ENCODE data around the gene CTTN.

Gene CTTN

DNA sequence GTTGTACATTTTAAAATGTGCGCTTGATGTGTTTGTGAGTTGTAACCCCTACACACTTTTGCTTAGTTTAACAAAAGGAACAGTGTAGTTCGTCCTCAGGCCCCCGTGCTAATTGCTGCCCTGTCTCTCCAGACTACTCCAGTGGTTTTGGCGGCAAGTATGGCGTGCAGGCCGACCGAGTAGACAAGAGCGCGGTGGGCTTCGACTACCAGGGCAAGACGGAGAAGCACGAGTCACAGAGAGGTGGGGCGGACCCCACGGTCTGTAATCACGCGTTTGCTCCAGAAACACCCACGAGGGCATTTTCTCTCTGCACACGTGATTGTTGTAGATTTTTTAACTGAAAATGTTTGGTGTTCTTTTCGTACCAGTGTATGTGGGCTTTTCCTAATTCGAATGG lies 18.6 kb downstream of the CTTN start:
- H3K4me3 ChIP-seq (ENCODE audit: low read depth, low read length), result no peak overlapping the region
- no peak for TF ChIP-seq CTCF (IDR thresholded peaks at IDR 0.05; ENCODE audit: low read depth, low read length)

DNA sequence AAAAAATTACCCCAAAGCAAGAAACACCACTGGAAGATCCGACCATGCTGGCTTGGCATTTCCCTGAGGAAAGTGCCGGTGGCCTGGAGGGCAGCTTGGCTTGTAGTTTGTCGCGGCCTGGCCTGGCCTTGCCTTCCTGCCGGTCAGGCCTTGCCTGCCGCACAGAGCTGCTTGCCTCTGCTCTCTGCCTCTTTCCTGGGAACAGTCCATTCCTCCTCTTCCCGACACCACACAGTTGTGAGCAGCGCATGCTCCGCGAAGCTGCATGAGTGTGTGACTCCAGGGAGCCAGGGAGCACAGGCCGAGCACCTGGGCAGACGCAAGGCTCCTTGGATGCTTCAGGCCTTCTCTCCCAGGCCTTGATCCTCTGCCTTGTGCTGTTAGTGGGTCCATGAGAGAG lies 19.8 kb downstream of the CTTN start:
- TF ChIP-seq CTCF (IDR thresholded peaks at IDR 0.05; ENCODE audit: low read depth, low read length), result no peak
- no peak overlapping the region for H3K4me3 ChIP-seq (ENCODE audit: low read depth, low read length)

GRCh38 chr11:70419307-70420007 lies 21.1 kb downstream of the CTTN start:
- TF ChIP-seq CTCF (IDR thresholded peaks at IDR 0.05; ENCODE audit: low read depth, low read length), result no peak
- H3K4me3 ChIP-seq (ENCODE audit: low read depth, low read length), result no peak overlapping the region

DNA sequence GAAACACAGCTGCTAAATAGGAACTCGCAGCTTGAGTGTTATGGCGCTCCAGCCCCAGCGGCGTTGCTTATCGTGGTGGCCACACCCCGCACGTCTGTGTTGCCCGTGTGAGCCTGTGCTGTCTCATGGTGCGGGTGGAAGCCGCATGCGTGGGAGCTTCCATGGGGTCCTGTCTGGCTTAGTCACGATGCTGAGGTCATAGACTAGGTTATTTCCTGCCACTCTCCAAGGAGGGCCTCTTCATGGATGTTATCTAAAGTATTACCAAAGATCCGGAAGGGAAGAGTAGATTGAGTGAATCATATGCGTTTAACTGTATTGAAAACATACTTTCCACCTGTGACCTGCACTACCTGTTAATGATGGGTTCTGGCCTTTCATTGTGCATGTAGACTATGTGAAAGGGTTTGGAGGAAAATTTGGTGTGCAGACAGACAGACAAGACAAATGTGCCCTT lies 21.7 kb downstream of the CTTN start:
- TF ChIP-seq CTCF (IDR thresholded peaks at IDR 0.05; ENCODE audit: low read depth, low read length), result no peak
- no peak overlapping the region for H3K4me3 ChIP-seq (ENCODE audit: low read depth, low read length)

GRCh38 chr11:70420496-70420895 lies 22.2 kb downstream of the CTTN start:
- no peak overlapping the region for H3K4me3 ChIP-seq (ENCODE audit: low read depth, low read length)
- no peak for TF ChIP-seq CTCF (IDR thresholded peaks at IDR 0.05; ENCODE audit: low read depth, low read length)

DNA sequence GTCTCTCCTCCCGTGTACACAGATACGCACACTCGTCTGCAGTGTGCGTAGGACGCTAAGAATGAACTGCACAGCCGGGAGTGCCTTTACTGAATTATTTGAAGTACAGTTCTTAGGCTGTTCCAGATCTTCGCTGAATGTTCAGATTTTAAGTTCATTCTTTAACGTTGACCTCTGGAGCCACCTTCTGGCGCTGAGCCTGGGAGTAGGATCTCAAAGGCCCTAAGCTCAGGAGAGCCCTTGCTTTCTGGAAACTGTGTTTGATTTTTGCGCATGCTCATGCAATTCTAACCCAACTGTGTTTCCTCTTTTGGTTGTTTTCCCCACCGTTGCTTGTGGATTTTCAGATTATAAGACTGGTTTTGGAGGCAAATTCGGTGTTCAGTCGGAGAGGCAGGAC lies 22.8 kb downstream of the CTTN start:
- no peak for TF ChIP-seq CTCF (IDR thresholded peaks at IDR 0.05; ENCODE audit: low read depth, low read length)
- H3K4me3 ChIP-seq (ENCODE audit: low read depth, low read length), result no peak overlapping the region

DNA sequence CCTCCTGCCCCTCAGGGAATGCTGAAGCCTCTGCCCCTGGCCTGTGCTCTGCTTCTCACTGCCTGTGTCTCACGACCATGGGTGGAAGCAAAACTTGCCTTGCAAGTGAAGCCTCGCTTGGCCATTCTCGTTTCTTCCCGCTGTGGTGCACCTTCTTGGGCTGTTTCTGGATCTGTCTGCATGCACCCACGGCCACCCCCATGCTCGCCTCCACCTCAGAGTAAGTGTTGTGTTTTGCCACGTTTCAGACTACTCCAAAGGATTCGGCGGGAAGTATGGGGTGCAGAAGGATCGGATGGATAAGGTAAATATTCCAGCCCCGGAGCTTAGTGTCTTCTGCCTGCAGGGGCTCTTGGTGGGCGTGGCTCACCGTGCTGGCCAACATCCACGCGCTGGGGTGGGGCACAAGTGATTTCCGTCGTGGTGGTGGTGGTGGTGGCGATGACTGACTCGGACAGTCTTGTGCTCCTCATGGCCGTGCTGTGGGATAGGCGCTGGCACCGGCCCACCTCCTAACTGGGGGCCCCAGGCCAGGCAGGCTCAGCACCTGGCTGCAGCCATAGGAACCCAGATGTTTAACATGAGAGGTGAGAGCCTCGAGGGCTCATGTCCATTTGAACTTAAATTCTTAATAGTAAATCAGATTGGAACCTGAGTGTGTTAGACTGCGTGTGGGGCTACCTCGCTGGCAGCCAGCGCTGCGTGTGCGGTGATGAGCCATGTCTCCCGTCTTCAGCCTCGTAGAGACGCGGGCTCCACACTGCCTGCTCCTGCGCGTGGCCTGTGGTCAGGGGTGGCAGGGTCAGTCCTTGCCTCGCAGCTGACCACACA lies 24.6 kb downstream of the CTTN start:
- H3K4me3 ChIP-seq (ENCODE audit: low read depth, low read length), result no peak overlapping the region
- TF ChIP-seq CTCF (IDR thresholded peaks at IDR 0.05; ENCODE audit: low read depth, low read length), result no peak

All from WI38 (cell line).